NCI-H2171 treated with DMSO at 0.1 percent for 48 hours (cell line): ENCODE results near the gene HDGF.
"Not testable (repeated sequence)": the region's sequence is repeated elsewhere in the genome, so short reads cannot be mapped to it uniquely, and the experiment has no call there.

ENCODE experiments used
- DNase-seq: peaks from one replicate; lab custom pipeline; 2025; lab: John Stamatoyannopoulos, UW

The HDGF gene

GRCh38 chr1:156767101-156767878 is 15.8 kb upstream of the HDGF start, which contains the start of gene PRCC:
Gene PRCC (plus strand): TSS chr1:156767535. CDS start chr1:156767772, 237 bp downstream.
- peak; percentile 100 for DNase-seq

- peak; percentile 50 for DNase-seq
Measured at GRCh38 chr1:156766298-156767100, 15.0 kb upstream of the HDGF start.

GRCh38 chr1:156765666-156766065 is 14.2 kb upstream of the HDGF start:
- no peak for DNase-seq

GRCh38 chr1:156765136-156765535 is 13.7 kb upstream of the HDGF start:
- not testable (repeated sequence) for DNase-seq

GRCh38 chr1:156760796-156761104 is 9.3 kb upstream of the HDGF start:
- DNase-seq: no peak

- DNase-seq: peak; percentile 11
Measured at GRCh38 chr1:156760092-156760795, 8.8 kb upstream of the HDGF start.

GRCh38 chr1:156757572-156758253 is 6.2 kb upstream of the HDGF start:
- not testable (repeated sequence) for DNase-seq

GRCh38 chr1:156756355-156756754 is 4.9 kb upstream of the HDGF start:
- no peak for DNase-seq

- DNase-seq: no peak
Measured at GRCh38 chr1:156755527-156755950, 4.1 kb upstream of the HDGF start.

GRCh38 chr1:156754219-156754618 is 2.7 kb upstream of the HDGF start:
- peak; percentile 65 for DNase-seq

GRCh38 chr1:156752843-156753482 is 1.5 kb upstream of the HDGF start:
- no peak for DNase-seq

GRCh38 chr1:156751757-156752481 is 444 bp upstream of the HDGF start:
- peak; percentile 93 for DNase-seq

GRCh38 chr1:156750711-156751450 is 594 bp downstream of the HDGF start:
- peak; percentile 49 for DNase-seq

GRCh38 chr1:156750191-156750672 is 1.2 kb downstream of the HDGF start:
- DNase-seq: peak; percentile 92

- no peak for DNase-seq
Measured at GRCh38 chr1:156749419-156750118, 1.9 kb downstream of the HDGF start.

- DNase-seq: no peak
Measured at GRCh38 chr1:156748670-156749418, 2.6 kb downstream of the HDGF start.

GRCh38 chr1:156747742-156748669 is 3.5 kb downstream of the HDGF start:
- DNase-seq: no peak
